Peyer's patch (tissue), 4 donors: ENCODE measurements around the gene NAV3.

Experiments used
- POLR2A ChIP-seq, 2 donors: fragments of 450-650 bp; IDR thresholded peaks; one replicate each; pipeline ENCODE4 v1.5.1; 2017; ENCODE audit warnings: antibody characterized with exemption in 2 of 2, mild to moderate bottlenecking in 2 of 2, moderate library complexity in 2 of 2
- TF ChIP-seq, protein P1 (sequence below), 6 experiments: fragments of 450-650 bp in 4 of 6; fragments of 200-600 bp in 2 of 6; sonication (generic) in 1 of 6; IDR thresholded peaks; one replicate each; pipeline ENCODE4 v1.5.1; 2017 to 2019; ENCODE audit warnings: antibody characterized with exemption in 6 of 6, mild to moderate bottlenecking in 3 of 6, moderate library complexity in 1 of 6

DNA sequence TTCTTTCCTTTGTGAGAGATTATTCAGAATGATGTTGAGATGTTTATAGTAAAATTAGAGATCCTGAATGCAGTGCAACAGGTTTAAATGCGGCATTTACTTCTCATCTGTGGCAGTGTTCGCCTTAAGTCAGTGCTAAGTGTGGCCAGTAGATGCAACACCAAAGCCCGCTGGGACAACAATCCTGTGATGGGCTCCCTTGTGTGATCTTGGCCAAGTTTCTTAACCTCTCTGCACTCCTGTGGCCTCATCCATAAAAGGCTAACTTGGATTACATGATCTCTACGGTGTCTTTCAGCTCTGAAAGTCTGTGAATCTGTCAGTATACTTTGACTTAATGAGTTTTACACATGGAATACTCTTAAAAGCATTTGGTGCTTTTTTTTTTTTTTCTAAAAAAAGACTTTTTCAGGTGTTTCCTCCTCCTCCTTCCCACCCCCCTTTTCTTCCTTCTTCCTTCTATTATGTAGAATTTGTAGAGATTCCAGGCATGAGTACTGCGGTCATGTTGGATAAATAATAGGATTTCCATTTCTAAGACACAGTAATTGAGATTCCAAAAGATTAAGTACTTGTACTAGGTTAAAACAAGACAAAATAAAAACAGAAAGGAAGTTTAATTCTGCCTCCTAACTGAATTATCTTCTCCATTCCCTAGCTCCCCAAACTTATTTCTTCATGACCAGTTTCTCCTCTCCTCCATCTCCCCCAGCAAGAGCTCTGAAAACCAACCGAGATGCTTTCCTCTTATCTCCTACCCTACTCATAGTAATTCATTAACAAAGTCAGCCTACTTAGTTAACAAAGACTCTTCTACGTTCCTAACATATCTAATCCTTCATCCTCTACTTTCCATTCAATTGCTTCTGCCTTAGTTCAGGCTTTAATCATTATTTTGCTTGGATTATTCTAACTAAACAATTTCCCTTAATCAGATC is 42.2 kb upstream of the NAV3 start:
- TF ChIP-seq, protein P1, sequence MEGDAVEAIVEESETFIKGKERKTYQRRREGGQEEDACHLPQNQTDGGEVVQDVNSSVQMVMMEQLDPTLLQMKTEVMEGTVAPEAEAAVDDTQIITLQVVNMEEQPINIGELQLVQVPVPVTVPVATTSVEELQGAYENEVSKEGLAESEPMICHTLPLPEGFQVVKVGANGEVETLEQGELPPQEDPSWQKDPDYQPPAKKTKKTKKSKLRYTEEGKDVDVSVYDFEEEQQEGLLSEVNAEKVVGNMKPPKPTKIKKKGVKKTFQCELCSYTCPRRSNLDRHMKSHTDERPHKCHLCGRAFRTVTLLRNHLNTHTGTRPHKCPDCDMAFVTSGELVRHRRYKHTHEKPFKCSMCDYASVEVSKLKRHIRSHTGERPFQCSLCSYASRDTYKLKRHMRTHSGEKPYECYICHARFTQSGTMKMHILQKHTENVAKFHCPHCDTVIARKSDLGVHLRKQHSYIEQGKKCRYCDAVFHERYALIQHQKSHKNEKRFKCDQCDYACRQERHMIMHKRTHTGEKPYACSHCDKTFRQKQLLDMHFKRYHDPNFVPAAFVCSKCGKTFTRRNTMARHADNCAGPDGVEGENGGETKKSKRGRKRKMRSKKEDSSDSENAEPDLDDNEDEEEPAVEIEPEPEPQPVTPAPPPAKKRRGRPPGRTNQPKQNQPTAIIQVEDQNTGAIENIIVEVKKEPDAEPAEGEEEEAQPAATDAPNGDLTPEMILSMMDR (IDR thresholded peaks at IDR 0.05), result no peak
- TF ChIP-seq POLR2A (IDR thresholded peaks at IDR 0.05), result no peak
